T-helper 1 cell treated with Interleukin-12 subunit alpha and Interleukin-12 subunit beta and Interleukin-4 antibody, amounts not matched to agents 30 ng/mL and 1 ng/mL, for 36 hours (primary cell): Measurements from ENCODE around the gene DYNLT3. TPM values are rescaled to one million over a fixed set of nuclear protein-coding genes. Genes with fewer than 3 reads are reported as not detected.

Experiments
- intact Hi-C: fragments of 100-400 bp; cut with micrococcal nuclease; formaldehyde crosslinking; loops from one replicate; pipeline ENCODE4 v1.15.1; 2024
- total RNA-seq: library from RNA; stranded (reverse); gene quantifications from 2 replicates; pipeline ENCODE4 v1.2.3, GENCODE V29; 2022

DYNLT3 gene, protein sequence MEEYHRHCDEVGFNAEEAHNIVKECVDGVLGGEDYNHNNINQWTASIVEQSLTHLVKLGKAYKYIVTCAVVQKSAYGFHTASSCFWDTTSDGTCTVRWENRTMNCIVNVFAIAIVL
- total RNA-seq: 12.1 and 16.2 TPM in 2 replicates

DNA sequence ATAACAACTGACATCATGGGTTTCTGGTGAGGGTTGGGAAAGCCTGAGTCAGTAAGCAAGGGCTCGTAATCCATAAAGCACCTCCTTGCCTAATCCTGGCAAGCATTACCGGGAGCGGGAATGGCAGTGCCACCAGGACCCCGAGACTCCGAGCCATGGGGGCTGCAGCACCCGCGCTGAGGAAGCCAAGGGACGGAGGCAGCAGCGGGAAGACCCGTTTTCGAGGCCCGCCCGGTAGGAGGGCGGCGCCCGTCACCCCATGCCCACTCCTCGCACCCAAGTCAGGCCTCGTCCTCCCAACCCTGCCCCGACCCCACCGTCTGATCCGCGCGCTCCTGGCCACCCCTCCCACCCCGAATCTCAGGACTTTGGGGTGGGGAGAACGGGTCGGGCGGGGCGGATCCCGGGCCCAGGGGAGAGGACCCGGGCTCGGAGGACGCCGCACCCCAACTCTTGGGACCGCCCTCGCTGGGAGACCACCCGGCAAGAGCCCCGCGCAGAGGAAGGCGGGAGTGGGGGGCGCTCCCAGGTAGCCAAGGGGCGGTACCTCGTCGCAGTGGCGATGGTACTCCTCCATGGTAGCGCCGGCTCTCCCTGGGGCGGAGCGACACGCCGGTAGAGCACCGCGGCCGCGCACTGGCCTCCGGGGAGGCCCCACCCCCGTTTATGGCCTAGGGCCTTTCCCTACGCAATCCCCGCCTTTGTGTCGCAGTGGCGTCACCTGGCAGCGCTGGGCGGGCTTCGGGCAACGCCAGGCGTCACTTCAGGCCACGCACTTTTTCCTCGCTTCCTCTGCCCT lies at the start of gene DYNLT3:
Gene DYNLT3 (minus strand): TSS at position 638 of the 799 bp plus-strand sequence. CDS start 61 bp downstream, at position 577.
- intact Hi-C loops: loop anchor here (1.0 to 10.0 kb wide), 7 partner anchors 22 to 958 kb away; partner anchors contain the start of genes MID1IP1, RPGR and XK

DNA sequence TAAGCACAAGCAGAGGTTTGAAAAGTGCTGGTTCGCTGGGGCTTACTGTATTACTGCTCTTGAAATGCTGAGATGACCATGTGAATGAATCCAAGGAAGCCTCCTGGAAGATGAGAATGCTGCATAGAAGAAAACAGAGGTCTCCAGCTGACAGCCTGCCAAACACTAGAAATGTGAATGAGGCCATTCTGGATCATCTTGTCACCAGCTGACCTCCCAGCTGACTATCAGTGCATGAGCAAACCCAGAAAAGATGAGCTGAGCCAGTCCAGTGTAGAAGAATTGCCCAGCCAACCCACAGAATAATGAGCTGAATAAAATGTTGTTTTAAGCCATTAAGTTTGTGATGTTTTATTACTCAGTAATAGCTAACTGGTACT lies 49.1 kb upstream of the DYNLT3 start:
- intact Hi-C loops: no loop called here

DNA sequence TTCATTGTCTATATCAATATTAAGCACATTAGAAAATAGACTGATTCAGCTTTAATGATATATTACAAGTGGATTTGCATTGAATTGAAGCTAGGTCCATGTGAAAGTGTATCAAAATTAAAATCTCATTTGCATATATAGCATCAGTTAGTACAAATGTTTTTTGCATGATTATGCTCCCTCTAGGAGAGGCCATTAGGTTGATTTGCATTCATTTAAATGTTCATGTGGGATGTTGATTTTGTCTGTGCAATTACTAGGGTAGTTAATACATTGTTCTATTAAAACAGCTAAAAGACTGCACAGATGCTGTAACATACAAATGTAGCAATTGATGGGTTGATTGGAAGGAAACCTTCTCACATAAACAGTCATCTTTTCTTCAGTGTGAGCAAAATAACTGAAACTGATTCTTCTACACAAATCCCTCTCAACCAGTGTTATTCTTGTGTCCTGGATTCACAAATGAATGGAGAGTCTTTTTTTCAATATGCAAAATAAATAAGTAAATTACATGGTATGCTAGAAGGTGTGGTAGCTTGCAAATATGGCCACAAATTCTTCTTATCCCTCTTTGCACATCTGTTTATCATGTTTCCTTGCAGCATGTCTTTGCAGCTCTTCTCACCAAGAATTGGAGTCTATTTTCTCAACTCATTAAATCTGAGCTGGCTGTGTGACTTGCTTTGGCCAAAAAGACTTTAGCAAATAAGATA lies 48.6 kb upstream of the DYNLT3 start:
- intact Hi-C loops: no loop called here

DNA sequence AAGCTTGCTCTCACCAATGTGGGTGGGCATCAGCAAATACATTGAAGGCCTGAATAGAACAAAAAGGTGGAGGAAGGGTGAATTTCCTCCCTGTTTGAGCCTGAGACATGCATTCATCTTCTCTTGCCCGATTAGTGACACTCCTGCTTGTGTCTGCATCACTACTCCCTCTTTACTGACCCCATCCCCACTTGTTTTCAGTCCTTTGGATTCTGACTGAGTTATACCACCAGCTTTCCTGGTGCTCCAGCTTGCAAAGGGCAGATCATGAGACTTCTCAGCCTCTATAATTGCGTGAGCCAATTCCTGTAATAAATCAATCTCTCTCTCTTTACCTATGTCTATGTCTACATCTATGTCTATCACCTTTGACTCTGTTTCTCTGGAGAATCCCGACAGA lies 47.4 kb upstream of the DYNLT3 start:
- intact Hi-C loops: no loop called here

DNA sequence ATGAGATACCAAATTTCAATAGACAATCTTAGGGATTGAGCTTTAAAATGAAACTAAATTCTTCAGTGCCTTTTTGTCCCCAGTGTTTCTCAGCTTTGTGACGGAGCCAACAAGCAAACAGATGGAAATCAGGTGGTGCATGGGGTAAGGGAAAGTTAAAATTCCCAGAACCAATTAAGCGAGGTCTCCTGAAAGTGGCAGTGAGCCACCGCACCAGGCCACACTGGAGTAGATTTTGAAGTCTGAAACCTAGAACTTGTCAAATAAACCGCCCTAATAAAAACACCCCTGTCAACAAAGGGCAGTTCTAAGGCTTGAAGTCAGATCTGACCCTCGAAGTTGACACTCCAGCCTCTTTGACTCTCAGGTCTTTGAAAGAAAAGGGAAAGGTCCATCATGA lies 40.6 kb upstream of the DYNLT3 start:
- intact Hi-C loops: no loop called here

DNA sequence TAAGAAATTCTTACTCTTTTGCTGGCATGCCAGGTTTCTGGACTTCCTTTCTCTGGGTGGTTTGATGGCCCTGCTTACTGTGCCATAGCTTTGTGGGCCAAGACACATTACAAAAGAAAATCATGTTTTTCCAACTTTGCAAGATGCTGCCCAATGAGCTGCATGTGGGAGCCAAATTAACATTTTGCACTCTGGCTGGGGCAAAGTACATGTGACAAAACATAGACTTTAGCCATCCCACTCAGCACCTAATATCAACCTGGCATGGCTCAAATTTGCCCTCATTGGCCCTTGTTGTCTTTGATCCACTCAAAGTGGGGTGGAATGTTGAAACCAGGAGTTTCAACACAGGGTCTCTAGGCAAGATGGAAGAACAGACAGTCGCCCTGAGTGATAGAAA lies 40.0 kb upstream of the DYNLT3 start:
- intact Hi-C loops: no loop called here

DNA sequence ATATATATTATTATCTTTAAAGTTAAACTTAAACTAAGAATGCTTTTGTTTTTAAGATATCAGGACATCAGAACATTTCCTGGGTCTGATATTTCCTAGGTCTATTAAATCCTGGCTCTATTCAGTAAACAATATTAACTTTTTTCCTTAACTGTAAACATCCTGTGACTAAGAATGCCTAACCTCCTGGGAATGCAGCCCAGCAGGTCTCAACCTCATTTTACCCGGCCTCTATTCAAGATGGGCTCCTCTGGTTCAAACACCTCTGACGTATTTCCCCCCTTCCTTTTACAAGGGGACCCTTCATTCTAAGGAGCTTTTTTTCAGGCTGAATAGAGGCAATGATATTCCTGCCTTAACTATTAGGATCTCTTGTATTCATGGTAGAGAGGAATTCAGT lies 35.8 kb upstream of the DYNLT3 start:
- intact Hi-C loops: no loop called here

DNA sequence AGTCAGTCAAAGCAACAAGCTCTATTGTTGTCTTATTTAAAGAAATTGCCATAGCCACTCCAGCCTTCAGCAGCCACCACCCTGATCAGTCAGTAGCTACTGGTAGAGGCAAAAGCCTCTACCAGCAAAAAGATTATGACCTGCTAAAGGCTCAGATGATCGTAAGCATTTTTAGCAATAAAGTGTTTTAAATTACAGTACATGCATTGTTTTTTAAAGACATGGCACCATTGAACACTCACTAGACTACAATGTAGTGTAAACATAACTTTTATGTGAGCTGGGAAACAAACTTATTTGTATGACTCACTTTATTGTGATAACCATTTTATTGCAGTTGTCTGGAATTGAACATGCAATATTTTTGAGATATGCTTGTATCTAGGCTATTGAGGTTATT lies 32.3 kb upstream of the DYNLT3 start:
- intact Hi-C loops: no loop called here

DNA sequence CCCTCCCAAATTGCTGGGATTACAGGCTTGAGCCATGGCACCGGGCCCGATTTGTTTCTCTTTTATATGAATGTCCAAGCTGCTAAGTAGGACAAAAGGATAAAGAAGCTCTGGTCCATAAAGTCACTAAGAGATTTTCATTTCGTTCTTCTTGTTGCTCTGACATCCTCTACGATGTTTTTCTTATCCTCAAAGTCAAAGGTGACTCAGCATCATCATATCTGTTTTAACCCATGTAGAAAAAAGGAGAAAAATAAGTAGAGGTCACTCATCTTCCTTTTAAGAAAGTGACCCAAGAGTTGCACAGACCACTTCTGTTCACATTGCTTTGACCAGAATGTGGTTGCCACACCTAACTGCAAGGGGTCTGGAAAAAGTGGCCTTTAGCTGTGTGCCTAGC lies 29.3 kb upstream of the DYNLT3 start:
- intact Hi-C loops: no loop called here

DNA sequence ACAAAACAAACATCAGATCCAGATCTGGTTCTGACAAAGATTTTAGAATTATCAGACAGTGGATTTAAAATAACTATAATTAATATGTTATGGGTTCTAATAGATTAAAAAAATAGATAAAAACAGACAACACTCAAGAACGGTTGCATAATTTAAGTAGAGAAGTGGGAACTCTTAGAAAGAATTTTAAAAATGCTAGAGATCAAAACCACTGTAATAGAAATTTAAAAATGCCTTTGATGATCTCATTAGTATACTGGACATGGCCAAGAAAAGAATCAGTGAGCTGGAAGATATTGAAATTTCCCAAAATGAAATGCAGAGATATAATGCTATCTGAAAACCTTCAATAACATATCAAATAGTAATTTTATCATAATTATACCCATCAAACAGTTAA lies 28.3 kb upstream of the DYNLT3 start:
- intact Hi-C loops: no loop called here

DNA sequence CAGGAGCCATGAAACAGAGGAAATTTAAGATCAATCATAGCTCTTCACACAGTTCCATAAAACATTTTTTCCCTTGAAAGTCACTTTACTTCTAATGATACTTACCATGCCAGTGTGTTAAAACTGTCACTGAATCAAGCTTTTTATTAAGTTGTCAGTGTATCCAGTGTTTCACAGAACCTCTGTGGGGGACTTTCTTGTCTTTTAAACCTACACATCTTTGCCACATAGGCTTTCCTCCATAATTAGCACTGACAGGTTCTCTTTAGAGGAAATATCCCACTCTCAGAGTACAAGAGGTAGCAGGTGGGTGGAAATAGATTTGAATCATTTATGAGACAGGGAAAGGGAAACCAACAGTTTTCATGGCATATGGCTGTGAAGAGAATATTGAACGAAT lies 25.8 kb upstream of the DYNLT3 start:
- intact Hi-C loops: no loop called here

DNA sequence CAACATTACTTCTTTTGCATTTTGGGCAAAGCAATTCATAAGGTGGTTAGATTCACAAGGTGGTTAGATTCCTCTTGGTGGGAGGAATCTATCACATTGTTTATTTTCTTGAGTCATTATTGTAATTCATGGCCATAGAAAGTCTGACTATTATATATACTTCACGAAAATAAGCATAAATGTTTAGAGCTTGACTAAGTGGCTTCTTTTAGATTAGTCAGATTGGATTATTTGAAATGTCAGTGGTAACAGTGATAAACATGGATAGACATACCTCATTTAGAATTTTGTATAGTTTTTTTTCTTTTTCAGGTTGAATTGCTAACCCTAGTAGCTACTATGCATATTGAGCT lies 24.9 kb upstream of the DYNLT3 start:
- intact Hi-C loops: no loop called here

DNA sequence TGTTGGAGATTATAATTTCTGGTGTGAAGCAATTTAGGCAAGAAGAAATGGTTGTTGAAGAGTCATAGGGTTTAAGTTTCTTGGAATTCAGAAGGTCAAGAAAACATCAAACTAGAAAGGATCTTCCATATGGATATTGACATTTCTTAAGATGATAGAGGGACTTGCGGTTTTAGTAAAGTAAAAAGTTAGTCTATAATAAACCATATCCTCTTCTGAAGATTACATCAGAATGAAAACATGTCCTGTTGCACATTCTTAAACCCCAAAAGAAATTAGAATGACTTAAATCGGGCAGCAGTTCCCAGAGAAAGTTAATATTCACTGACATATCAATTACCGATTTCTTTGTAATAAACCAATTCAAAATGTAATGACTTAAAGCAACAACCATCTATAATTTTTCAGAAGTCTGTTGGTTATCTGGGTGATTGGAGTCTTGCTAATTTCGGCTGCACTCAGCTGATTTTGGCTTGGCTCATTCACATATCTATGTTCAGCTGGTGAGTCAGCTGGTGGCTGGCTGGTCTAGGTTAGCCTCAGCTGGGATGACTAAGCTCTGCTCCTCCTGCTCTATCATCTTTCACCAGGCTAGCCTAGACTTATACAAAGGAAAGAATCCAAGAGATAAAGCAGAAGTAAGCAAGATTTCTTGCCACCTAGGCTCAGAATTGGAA lies 24.4 kb upstream of the DYNLT3 start:
- intact Hi-C loops: no loop called here

DNA sequence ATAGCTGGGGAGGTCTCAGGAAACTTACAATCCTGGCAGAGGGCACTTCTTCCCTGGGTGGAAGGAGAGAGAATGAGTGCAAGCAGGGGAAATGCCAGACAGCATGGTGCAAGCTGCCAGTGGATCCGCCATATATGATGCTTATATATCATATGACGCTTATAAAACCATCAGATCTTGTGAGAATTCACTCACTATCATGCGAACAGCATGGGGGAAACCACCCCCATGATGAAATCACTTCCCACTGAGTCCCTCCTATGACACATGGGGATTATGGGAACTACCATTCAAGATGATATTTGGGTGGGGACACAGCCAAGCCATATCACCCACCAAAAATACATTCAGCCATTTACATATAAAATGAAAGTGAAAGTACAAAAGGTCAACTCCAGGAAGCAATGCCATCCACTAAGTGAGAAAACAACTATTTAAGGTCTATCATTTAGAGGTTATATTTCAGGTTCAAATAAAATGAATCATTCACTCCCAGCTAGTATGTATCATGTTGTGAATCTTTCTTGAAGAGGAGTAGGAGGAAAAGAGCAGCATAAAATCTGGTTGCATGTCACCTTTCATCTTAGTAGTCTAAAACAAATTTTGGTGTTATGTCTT lies 20.3 kb upstream of the DYNLT3 start:
- intact Hi-C loops: no loop called here

DNA sequence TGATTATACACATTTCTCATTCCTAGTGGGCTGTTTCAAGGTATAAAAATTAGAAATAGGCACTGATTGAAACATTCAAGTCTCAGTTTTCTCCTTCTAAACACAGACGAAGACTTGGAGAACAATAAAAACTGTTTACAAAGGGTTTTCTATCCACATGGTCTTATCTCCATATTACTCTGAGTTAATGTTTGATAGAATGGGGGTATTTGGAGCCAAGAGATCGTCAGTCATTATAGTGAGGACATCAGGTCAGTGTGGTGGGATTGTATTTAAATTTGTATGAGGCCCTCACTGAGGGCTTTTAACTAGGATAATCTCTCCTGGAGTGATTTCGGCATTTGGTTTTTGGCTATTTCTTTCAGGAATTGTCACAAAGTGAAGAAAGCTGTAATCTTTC lies 16.4 kb upstream of the DYNLT3 start:
- intact Hi-C loops: no loop called here

DNA sequence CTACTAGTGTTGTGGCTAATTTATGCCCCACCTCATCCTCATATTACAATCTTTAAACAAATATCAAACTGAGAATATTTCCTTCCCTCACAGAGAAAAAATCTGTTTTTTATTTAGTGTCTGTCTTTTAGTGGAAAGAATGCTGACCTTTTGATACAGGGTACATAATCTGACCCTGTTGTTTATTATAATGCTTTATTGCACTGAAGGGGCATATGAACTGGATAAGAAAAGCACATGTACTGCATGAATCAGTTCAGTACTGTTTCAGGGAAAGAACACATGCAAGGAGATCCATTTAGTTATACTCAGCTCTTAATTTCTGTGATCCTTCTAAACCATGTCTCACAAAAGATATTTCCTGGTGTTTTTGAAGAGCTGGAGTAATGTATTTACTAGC lies 15.5 kb upstream of the DYNLT3 start:
- intact Hi-C loops: no loop called here

DNA sequence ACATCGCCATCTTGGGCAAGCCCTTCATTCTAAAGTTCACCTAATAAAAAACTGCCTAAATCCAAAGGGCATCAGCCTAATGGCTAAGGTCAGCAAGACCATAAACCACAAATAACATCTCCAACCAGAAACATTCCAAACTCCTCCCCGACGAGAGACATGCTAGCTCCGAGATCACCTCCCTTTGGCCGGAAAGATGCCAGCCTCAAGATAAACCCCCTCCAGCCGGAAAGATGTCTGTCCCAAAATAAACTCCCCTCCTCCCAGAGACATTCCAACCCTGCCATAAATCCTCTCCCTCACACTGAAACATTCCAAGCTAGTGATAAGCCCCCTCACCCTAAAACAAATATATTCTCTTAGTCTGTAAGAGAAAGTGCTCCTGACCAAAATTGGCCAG lies 13.3 kb upstream of the DYNLT3 start:
- intact Hi-C loops: no loop called here

DNA sequence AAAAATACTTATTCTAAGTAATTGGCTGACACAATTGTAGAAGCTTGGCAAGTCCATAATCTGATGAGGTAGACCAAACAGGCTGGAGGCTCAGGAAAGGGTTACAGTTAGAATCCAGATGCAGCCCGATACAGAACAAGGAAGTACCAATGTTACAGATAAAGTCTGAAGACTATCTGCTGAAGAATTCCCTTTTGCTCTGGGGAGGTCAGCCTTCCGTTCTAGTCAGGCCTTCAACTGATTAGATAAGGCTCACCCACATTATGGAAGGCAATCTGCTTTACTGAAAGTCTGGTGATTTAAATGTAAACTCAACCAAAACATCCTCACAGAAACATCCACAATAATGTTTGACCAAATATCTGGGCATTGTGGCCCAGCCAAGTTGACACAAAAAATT lies 7.4 kb upstream of the DYNLT3 start:
- intact Hi-C loops: no loop called here

DNA sequence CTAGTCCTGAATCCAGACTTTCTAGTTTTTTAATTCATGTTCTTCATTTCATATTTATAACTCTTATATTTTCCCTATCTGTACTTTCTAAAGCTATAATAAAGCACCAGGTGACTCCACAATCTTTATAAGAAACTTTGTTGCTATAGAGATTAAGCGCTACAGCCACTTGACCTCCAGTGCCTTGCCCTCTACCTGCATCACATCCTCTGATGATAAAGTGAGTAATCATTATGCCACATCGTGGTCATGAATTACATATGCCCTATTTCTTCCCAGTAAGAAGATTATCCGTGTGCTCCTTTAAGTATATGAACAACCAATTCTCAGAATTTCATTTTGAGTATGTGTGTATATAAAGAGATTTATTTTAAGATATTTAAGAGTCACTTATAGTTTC lies 6.8 kb upstream of the DYNLT3 start:
- intact Hi-C loops: no loop called here

DNA sequence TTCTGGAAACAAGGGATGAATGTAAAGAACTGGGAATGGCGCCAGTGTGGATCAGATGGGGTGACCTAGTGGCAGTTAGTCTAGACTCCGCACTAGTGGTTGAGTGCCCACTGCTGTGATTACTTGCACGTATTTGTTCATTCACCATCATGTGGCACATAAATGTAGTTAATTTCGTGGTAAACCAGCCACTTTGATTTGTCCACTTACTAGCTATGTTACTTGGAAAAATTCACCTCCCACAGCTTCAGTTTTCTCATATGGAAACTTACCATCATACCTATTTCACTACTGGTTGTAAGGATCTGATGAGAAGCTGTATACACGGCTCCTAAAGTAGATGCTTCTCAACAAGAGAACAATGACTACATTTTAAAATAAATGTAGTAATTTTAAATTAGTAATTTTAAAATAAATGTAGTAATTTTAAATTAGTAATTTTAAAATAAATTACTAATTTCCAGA lies 394 bp upstream of the DYNLT3 start:
- intact Hi-C loops: loop anchor here (1.0 to 10.0 kb wide), 6 partner anchors 22 to 957 kb away; partner anchors contain the start of genes MID1IP1 and XK

DNA sequence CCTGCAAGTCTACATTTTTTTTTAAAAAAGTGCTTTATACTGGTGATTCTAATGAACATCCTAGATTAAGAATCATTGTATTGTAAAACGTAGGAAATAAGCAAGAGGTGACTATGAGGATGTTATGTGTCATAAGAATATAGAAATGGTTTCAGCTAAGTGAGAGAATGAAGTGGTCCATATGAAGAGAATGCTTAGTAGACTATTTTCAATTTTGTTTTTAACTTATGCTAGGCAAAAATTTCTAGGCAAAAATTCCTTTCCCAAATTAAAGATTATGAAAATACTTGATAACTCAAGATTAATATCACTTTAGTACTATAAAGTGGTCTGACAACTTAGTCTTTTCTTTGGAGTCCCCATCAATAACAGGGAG lies 825 bp downstream of the DYNLT3 start:
- intact Hi-C loops: loop anchor here (1.0 to 10.0 kb wide), 5 partner anchors 92 to 958 kb away; partner anchors contain the start of genes MID1IP1, RPGR and XK
